HepG2 (cell line): ENCODE results near the gene SH3TC2. TPM values are rescaled to one million over a fixed set of nuclear protein-coding genes. Genes with fewer than 3 reads are reported as not detected.

Experiments
- ATAC-seq: fragments of 200-7000 bp; cut with Tn5 transposase; 3 replicates; pipeline ENCODE4 v1.9.1; 2020; ENCODE audit warnings: mild to moderate bottlenecking, moderate library complexity
- BruUV-seq: library from RNA; stranded (reverse); fragments of 400-500 nt; replicated peaks from 2 replicates; lab custom pipeline; 2021; lab: Mats Ljungman, UMichigan
- CTCF ChIA-PET: fragments of 300-600 bp; formaldehyde crosslinking; extraction: SDS; loops from one replicate; lab custom pipeline; 2021; ENCODE audit warnings: low total read pairs, inconsistent platforms, low intra/inter-chr PET ratio; lab: Yijun Ruan, JAX
- POLR2A ChIA-PET: fragments of 350-600 bp; sonication (Branson Sonifier 250); formaldehyde crosslinking; loops from one replicate; lab custom pipeline; 2020; ENCODE audit warnings: antibody characterized with exemption, inconsistent platforms; lab: Yijun Ruan, JAX
- DNase-seq: peaks from one replicate; pipeline ENCODE4 v3.0.0-alpha.2; 2015; ENCODE audit warnings: low spot score
- FAIRE-seq: peaks from 3 replicates; lab custom pipeline; 2011; peaks lifted over from hg19 to GRCh38; lab: Jason Lieb, UNC
- H2AFZ ChIP-seq: one replicate; pipeline ENCODE4 v1.6.1; 2011; ENCODE audit warnings: low read length, inconsistent platforms
- H3K27ac ChIP-seq: fragments of 300-600 bp; 3 replicates; pipeline ENCODE4 v1.8.0; 2011; ENCODE audit warnings: mixed run types, mild to moderate bottlenecking, mixed read lengths, low read length, inconsistent platforms; ENCODE audit not compliant: insufficient read depth; ENCODE audit errors: extremely low read length
- H3K27me3 ChIP-seq, 2 experiments: fragments of 200-600 bp in 1 of 2; 2 replicates in 1 of 2; 3 replicates in 1 of 2; pipeline versions ENCODE4 v1.6.0 to v1.8.0; 2011; ENCODE audit warnings: low read length in 2 of 2, mild to moderate bottlenecking in 2 of 2, moderate library complexity in 2 of 2, inconsistent platforms in 1 of 2; ENCODE audit not compliant: insufficient read depth in 2 of 2, control insufficient read depth in 1 of 2
- H3K36me3 ChIP-seq, 2 experiments: fragments of 200-600 bp in 1 of 2; replicated peaks in 1 of 2; 2 replicates in 1 of 2; 3 replicates in 1 of 2; pipeline versions ENCODE4 v1.5.1 to v1.8.0; 2011; ENCODE audit warnings: low read length in 2 of 2, inconsistent platforms in 1 of 2; ENCODE audit not compliant: insufficient read depth in 2 of 2, control insufficient read depth in 1 of 2
- H3K4me1 ChIP-seq: 2 replicates; pipeline ENCODE4 v1.5.1; 2012; ENCODE audit warnings: low read length, inconsistent platforms; ENCODE audit not compliant: insufficient read depth
- H3K4me2 ChIP-seq: 2 replicates; pipeline ENCODE4 v1.6.0; 2011; ENCODE audit warnings: low read depth, low read length, inconsistent platforms
- H3K4me3 ChIP-seq, 3 experiments: fragments of 200-600 bp in 1 of 3; sonication (generic), shearing (Covaris generic) in 1 of 3; replicated peaks in 1 of 3; 2 replicates each; pipeline ENCODE4 v1.5.1; 2011 to 2016; ENCODE audit warnings: low read length in 3 of 3, inconsistent platforms in 2 of 3, low read depth in 2 of 3, mild to moderate bottlenecking in 2 of 3, control low read depth in 1 of 3, mixed read lengths in 1 of 3; ENCODE audit not compliant: insufficient read depth in 1 of 3
- H3K79me2 ChIP-seq: one replicate; pipeline ENCODE4 v1.6.1; 2011; ENCODE audit warnings: low read length, inconsistent platforms; ENCODE audit not compliant: insufficient read depth
- H3K9ac ChIP-seq: 2 replicates; pipeline ENCODE4 v1.6.0; 2011; ENCODE audit warnings: mild to moderate bottlenecking, low read depth, low read length, inconsistent platforms; ENCODE audit not compliant: insufficient read depth
- H3K9me3 ChIP-seq: 2 replicates; pipeline ENCODE4 v1.5.1; 2012; ENCODE audit warnings: mild to moderate bottlenecking, low read length
- H4K20me1 ChIP-seq: 2 replicates; pipeline ENCODE4 v1.6.0; 2011; ENCODE audit warnings: inconsistent platforms, mild to moderate bottlenecking, low read length, moderate library complexity; ENCODE audit not compliant: insufficient read depth
- CEBPG ChIP-seq: IDR thresholded peaks from 2 replicates; pipeline ENCODE4 v1.6.1; 2016
- GATAD2A ChIP-seq: IDR thresholded peaks from 2 replicates; pipeline ENCODE4 v1.6.1; 2016
- LCORL ChIP-seq, 2 experiments: fragments of 450-650 bp in 1 of 2; sonication (generic) in 1 of 2; formaldehyde crosslinking in 1 of 2; IDR thresholded peaks; 2 replicates each; pipeline versions ENCODE4 v1.5.0 to v1.6.1; 2017 to 2020; ENCODE audit warnings: antibody characterized with exemption in 1 of 2, missing genetic modification reagents in 1 of 2
- MXD4 ChIP-seq: IDR thresholded peaks from 2 replicates; pipeline ENCODE4 v1.6.1; 2016; ENCODE audit warnings: mild to moderate bottlenecking, missing biosample characterization, missing genetic modification reagents
- POLR2G ChIP-seq: fragments of 200-400 bp; formaldehyde crosslinking; IDR thresholded peaks from 2 replicates; pipeline ENCODE4 v1.6.1; 2018; ENCODE audit warnings: mild to moderate bottlenecking, low read depth, low read length, moderate library complexity
- SMARCE1 ChIP-seq: fragments of 450-650 bp; IDR thresholded peaks from 2 replicates; pipeline ENCODE4 v1.6.1; 2017; ENCODE audit warnings: borderline replicate concordance
- ZNF446 ChIP-seq: sonication (generic); formaldehyde crosslinking; IDR thresholded peaks from 2 replicates; pipeline ENCODE4 v1.5.0; 2020; ENCODE audit warnings: mild to moderate bottlenecking, missing genetic modification reagents
- ZNF543 ChIP-seq: sonication (generic); formaldehyde crosslinking; IDR thresholded peaks from 2 replicates; pipeline ENCODE4 v1.4.0; 2020; ENCODE audit warnings: mild to moderate bottlenecking, missing genetic modification reagents
- WGBS: methylation state at CpG from one replicate; pipeline ENCODE4 v1.1.6; 2017; ENCODE audit warnings: low lambda C conversion rate; 5-methylcytosine and 5-hydroxymethylcytosine counted together
- in situ Hi-C: cut with HindIII; loops from 2 replicates; pipeline ENCODE4 v1.10.0; 2017; ENCODE audit warnings: low pct_unique_long_range_greater_than_20kb; ENCODE audit not compliant: extremely low pct_ligation_motif_present
- intact Hi-C: fragments of 100-400 bp; cut with micrococcal nuclease; formaldehyde crosslinking; loops from one replicate; pipeline ENCODE4 v1.10.0; 2022; ENCODE audit not compliant: unreplicated experiment
- polyA plus RNA-seq, 8 experiments: library from polyadenylated mRNA; depleted of rRNA in 3 of 8; stranded (reverse) in 7 of 8; unstranded in 1 of 8; fragments of >200 nt; fragmentation: Illumina TruSeq in 4 of 8; extraction: Trizol in 4 of 8; gene quantifications; 2 replicates each; pipeline versions ENCODE4 v1.2.1 to v1.2.3, GENCODE V29; 2011 to 2016; ENCODE audit warnings: low read depth in 4 of 8, missing spikeins in 1 of 8, mixed read lengths in 1 of 8; ENCODE audit not compliant: insufficient read depth in 1 of 8
- total RNA-seq, 5 experiments: library from RNA; depleted of rRNA; stranded (reverse); fragments of >200 nt; fragmentation: Illumina TruSeq; extraction: Trizol; gene quantifications; 2 replicates each; pipeline ENCODE4 v1.2.3, GENCODE V29; 2016; ENCODE audit warnings: low read depth in 1 of 5
- TF ChIP-seq, protein P1 (sequence below): sonication (generic); formaldehyde crosslinking; conservative IDR thresholded peaks from 2 replicates; pipeline ENCODE4 v1.8.0; 2022; ENCODE audit warnings: low read depth, missing genetic modification reagents

Gene SH3TC2
- total and polyA plus RNA-seq, 2 of the 13 experiments (the other 11 are each of a cell fraction or from before 2014, with no cell fraction given), result 0.34 to 0.71 TPM

GRCh38 chr5:149043641-149044040 is 19.2 kb downstream of the SH3TC2 start:
- no peak overlapping the region for H3K4me2 ChIP-seq
- no peak overlapping the region for H3K27ac ChIP-seq
- ChIA-PET POLR2A (no interaction called here), CTCF (no interaction called here)
- in situ Hi-C loops, result no loop called here
- WGBS, result 66% methylated on average over 4 of the region's 4 CpGs
- no peak overlapping the region for H3K4me3 ChIP-seq
- H3K79me2 ChIP-seq, result no peaks in the 10 kb centered on the region
- no peaks in the 10 kb centered on the region for H4K20me1 ChIP-seq
- TF ChIP-seq GATAD2A (CRISPR knock-in tag) (no peak), LCORL (IDR thresholded peaks at IDR 0.05) (no peak), LCORL (CRISPR knock-in tag; IDR thresholded peaks at IDR 0.05) (no peak), MXD4 (CRISPR knock-in tag) (no peak), SMARCE1 (no peak), ZNF543 (CRISPR knock-in tag) (no peak), ZNF446 (CRISPR knock-in tag) (no peak), CEBPG (CRISPR knock-in tag) (no peak), POLR2G (no peak)
- TF ChIP-seq, protein P1, sequence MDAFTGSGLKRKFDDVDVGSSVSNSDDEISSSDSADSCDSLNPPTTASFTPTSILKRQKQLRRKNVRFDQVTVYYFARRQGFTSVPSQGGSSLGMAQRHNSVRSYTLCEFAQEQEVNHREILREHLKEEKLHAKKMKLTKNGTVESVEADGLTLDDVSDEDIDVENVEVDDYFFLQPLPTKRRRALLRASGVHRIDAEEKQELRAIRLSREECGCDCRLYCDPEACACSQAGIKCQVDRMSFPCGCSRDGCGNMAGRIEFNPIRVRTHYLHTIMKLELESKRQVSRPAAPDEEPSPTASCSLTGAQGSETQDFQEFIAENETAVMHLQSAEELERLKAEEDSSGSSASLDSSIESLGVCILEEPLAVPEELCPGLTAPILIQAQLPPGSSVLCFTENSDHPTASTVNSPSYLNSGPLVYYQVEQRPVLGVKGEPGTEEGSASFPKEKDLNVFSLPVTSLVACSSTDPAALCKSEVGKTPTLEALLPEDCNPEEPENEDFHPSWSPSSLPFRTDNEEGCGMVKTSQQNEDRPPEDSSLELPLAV (CRISPR knock-in tag), result no peak
- peaks cover 2% of the 10 kb centered on the region; the same call in 1 of the 2 replicates for H3K4me1 ChIP-seq
- intact Hi-C loops, result no loop called here
- no peaks in the 10 kb centered on the region for H3K36me3 ChIP-seq
- no peak overlapping the region for H2AFZ ChIP-seq
- no peak for ATAC-seq
- BruUV-seq, result no TSS peak
- no peak for FAIRE-seq
- DNase-seq, result no peak
- no peaks in the 10 kb centered on the region for H3K27me3 ChIP-seq
- H3K9me3 ChIP-seq, result no peaks in the 10 kb centered on the region
- no peak overlapping the region for H3K9ac ChIP-seq
